NT2/D1 (cell line): ENCODE measurements around the gene CACNA1H.

Experiments
- DNase-seq: peaks from one replicate; pipeline ENCODE4 v3.0.0-alpha.2; 2011; ENCODE audit warnings: low read depth, low spot score
- H3K27me3 ChIP-seq: 2 replicates; pipeline ENCODE4 v1.6.0; 2011; ENCODE audit warnings: mild to moderate bottlenecking; ENCODE audit not compliant: insufficient read length, insufficient read depth
- H3K36me3 ChIP-seq: 2 replicates; pipeline ENCODE4 v1.6.1; 2011; ENCODE audit warnings: mild to moderate bottlenecking, low read length, mixed read lengths; ENCODE audit not compliant: insufficient read depth, insufficient read length
- H3K4me1 ChIP-seq: 2 replicates; pipeline ENCODE4 v1.5.1; 2011; ENCODE audit not compliant: insufficient read depth, insufficient read length
- H3K4me3 ChIP-seq: 2 replicates; pipeline ENCODE4 v1.5.1; 2011; ENCODE audit warnings: low read depth; ENCODE audit not compliant: insufficient read length
- H3K9ac ChIP-seq: 2 replicates; pipeline ENCODE4 v1.6.0; 2011; ENCODE audit warnings: low read depth; ENCODE audit not compliant: insufficient read length
- H3K9me3 ChIP-seq: 2 replicates; pipeline ENCODE4 v1.5.1; 2011; ENCODE audit warnings: mild to moderate bottlenecking, low read length; ENCODE audit not compliant: insufficient read depth
- SUZ12 ChIP-seq: IDR thresholded peaks from 2 replicates; pipeline ENCODE4 v1.6.1; 2011; ENCODE audit not compliant: insufficient read length, insufficient read depth; ENCODE audit errors: extremely low read depth
- YY1 ChIP-seq: IDR thresholded peaks from 2 replicates; pipeline ENCODE4 v1.6.1; 2011; ENCODE audit not compliant: insufficient read length, insufficient read depth
- ZNF274 ChIP-seq: IDR thresholded peaks from 2 replicates; pipeline ENCODE4 v1.6.1; 2011; ENCODE audit warnings: mild to moderate bottlenecking, low read depth, low read length

The CACNA1H gene

GRCh38 chr16:1123525-1124230 lies 29.2 kb upstream of the CACNA1H start:
- H3K4me3 ChIP-seq: no peak overlapping the region
- H3K9me3 ChIP-seq: no peaks in the 10 kb centered on the region
- no peak for DNase-seq
- H3K4me1 ChIP-seq: peaks cover 16% of the 10 kb centered on the region
- TF ChIP-seq YY1 (no peak), SUZ12 (no peak), ZNF274 (no peak)
- no peak overlapping the region for H3K9ac ChIP-seq
- H3K27me3 ChIP-seq: peaks cover 66% of the 10 kb centered on the region
- no peaks in the 10 kb centered on the region for H3K36me3 ChIP-seq

- Histone ChIP-seq H3K9me3 (no peaks in the 10 kb centered on the region), H3K36me3 (no peaks in the 10 kb centered on the region), H3K9ac (no peak overlapping the region), H3K4me1 (peaks cover 16% of the 10 kb centered on the region), H3K4me3 (no peak overlapping the region), H3K27me3 (peaks cover 60% of the 10 kb centered on the region)
- TF ChIP-seq ZNF274: no peak
- TF ChIP-seq SUZ12: no peak
- no peak for TF ChIP-seq YY1
- no peak for DNase-seq
Measured at GRCh38 chr16:1124291-1124690, 28.6 kb upstream of the CACNA1H start.

- no peak for DNase-seq
- H3K4me1 ChIP-seq: peaks cover 15% of the 10 kb centered on the region
- H3K9me3 ChIP-seq: no peaks in the 10 kb centered on the region
- TF ChIP-seq YY1 (no peak), SUZ12 (no peak), ZNF274 (no peak)
- H3K9ac ChIP-seq: peak overlapping the region; percentile 9
- H3K36me3 ChIP-seq: no peaks in the 10 kb centered on the region
- H3K27me3 ChIP-seq: peaks cover 55% of the 10 kb centered on the region
- H3K4me3 ChIP-seq: no peak overlapping the region
Measured at GRCh38 chr16:1124795-1125194, 28.1 kb upstream of the CACNA1H start.

GRCh38 chr16:1125471-1125870 lies 27.4 kb upstream of the CACNA1H start:
- Histone ChIP-seq H3K36me3 (no peaks in the 10 kb centered on the region), H3K9ac (no peak overlapping the region), H3K4me3 (no peak overlapping the region), H3K27me3 (peaks cover 48% of the 10 kb centered on the region), H3K4me1 (peaks cover 14% of the 10 kb centered on the region), H3K9me3 (no peaks in the 10 kb centered on the region)
- no peak for DNase-seq
- TF ChIP-seq YY1 (no peak), ZNF274 (no peak), SUZ12 (no peak)

GRCh38 chr16:1126044-1126443 lies 26.9 kb upstream of the CACNA1H start:
- H3K9me3 ChIP-seq: no peaks in the 10 kb centered on the region
- TF ChIP-seq YY1 (no peak), SUZ12 (no peak), ZNF274 (no peak)
- no peak for DNase-seq
- no peak overlapping the region for H3K9ac ChIP-seq
- H3K36me3 ChIP-seq: no peaks in the 10 kb centered on the region
- H3K4me3 ChIP-seq: no peak overlapping the region
- H3K27me3 ChIP-seq: peaks cover 45% of the 10 kb centered on the region
- H3K4me1 ChIP-seq: peaks cover 14% of the 10 kb centered on the region

GRCh38 chr16:1126586-1126985 lies 26.3 kb upstream of the CACNA1H start:
- H3K27me3 ChIP-seq: peaks cover 39% of the 10 kb centered on the region
- H3K4me3 ChIP-seq: no peak overlapping the region
- no peaks in the 10 kb centered on the region for H3K36me3 ChIP-seq
- no peaks in the 10 kb centered on the region for H3K9me3 ChIP-seq
- H3K9ac ChIP-seq: peak overlapping the region; percentile 56
- no peak for TF ChIP-seq YY1
- TF ChIP-seq ZNF274: no peak
- TF ChIP-seq SUZ12: no peak
- peaks cover 15% of the 10 kb centered on the region for H3K4me1 ChIP-seq
- DNase-seq: no peak

GRCh38 chr16:1127101-1127500 lies 25.8 kb upstream of the CACNA1H start:
- DNase-seq: no peak
- peaks cover 34% of the 10 kb centered on the region for H3K27me3 ChIP-seq

More at GRCh38 chr16:1127101-1127500, 25.8 kb upstream of the CACNA1H start:
- H3K9me3 ChIP-seq: no peaks in the 10 kb centered on the region
- no peak for TF ChIP-seq ZNF274
- TF ChIP-seq SUZ12: no peak
- no peak for TF ChIP-seq YY1
- H3K36me3 ChIP-seq: no peaks in the 10 kb centered on the region
- peaks cover 20% of the 10 kb centered on the region for H3K4me1 ChIP-seq
- H3K4me3 ChIP-seq: no peak overlapping the region
- H3K9ac ChIP-seq: peak overlapping the region; percentile 56
